Tibial artery (tissue), 4 donors: ENCODE results near the gene PTPRD.

Experiments
- DNase-seq, 2 donors: peaks; one replicate each; pipeline ENCODE4 v3.0.0-alpha.2; 2019
- H3K27ac ChIP-seq, 2 donors: fragments of 200-600 bp; sonication (generic) in 1 of 2; 1 replicate in 1 of 2; 2 replicates in 1 of 2; pipeline ENCODE4 v1.5.1; 2018 to 2019; ENCODE audit warnings: mild to moderate bottlenecking in 1 of 2
- H3K27me3 ChIP-seq, 2 donors: fragments of 200-600 bp; sonication (generic) in 1 of 2; one replicate each; pipeline versions ENCODE4 v1.5.1 to v1.6.0; 2016 to 2019
- H3K36me3 ChIP-seq, 3 donors: fragments of 200-600 bp; sonication (generic) in 2 of 3; one replicate each; pipeline ENCODE4 v1.5.1; 2016 to 2019; ENCODE audit warnings: mild to moderate bottlenecking in 2 of 3
- H3K4me1 ChIP-seq, 4 donors: fragments of 200-600 bp; sonication (generic) in 2 of 4; 1 replicate in 3 of 4; 2 replicates in 1 of 4; pipeline ENCODE4 v1.5.1; 2016 to 2019
- H3K4me3 ChIP-seq, 2 donors: fragments of 200-600 bp; sonication (generic) in 1 of 2; 1 replicate in 1 of 2; 2 replicates in 1 of 2; pipeline ENCODE4 v1.5.1; 2018 to 2019; ENCODE audit warnings: mild to moderate bottlenecking in 2 of 2
- H3K9me3 ChIP-seq, 3 donors: fragments of 200-600 bp; sonication (generic) in 1 of 3; one replicate each; pipeline ENCODE4 v1.5.1; 2016 to 2019
- intact Hi-C: fragments of 100-400 bp; cut with DNase I; formaldehyde crosslinking; loops from one replicate; pipeline ENCODE4 v1.15.0; 2023; ENCODE audit warnings: low total_unique reads
- TF ChIP-seq, protein P1 (sequence below), 2 experiments: fragments of 200-600 bp in 1 of 2; fragments of 450-650 bp in 1 of 2; IDR thresholded peaks; one replicate each; pipeline ENCODE4 v1.5.1; 2017 to 2019; ENCODE audit warnings: antibody characterized with exemption in 2 of 2, mild to moderate bottlenecking in 1 of 2, moderate library complexity in 1 of 2

PTPRD gene

DNA sequence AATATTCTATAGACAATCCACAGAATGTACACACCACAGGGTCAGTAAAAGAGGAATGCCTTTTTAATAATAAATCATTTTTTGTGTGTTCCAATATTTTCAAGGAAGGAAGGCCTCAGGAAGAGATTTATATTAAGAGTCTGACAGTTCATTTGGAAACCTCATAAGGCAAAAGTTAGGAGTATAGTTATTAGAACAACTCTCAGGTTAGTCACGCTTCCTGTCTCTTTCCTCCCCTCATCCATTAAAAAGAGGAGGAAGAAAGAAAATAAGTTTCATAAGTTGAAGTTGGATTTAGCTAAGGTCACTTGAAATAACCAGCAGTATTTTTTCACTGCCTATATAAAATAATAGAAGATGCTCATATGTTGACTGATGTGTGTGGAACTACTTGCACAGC lies 863.2 kb downstream of the PTPRD start:
- H3K4me1 ChIP-seq: peaks cover 0 to 57% (median 9%) of the 10 kb centered on the region in 4 donors
- H3K36me3 ChIP-seq: no peaks in the 10 kb centered on the region
- H3K27me3 ChIP-seq: no peaks in the 10 kb centered on the region
- TF ChIP-seq, protein P1, sequence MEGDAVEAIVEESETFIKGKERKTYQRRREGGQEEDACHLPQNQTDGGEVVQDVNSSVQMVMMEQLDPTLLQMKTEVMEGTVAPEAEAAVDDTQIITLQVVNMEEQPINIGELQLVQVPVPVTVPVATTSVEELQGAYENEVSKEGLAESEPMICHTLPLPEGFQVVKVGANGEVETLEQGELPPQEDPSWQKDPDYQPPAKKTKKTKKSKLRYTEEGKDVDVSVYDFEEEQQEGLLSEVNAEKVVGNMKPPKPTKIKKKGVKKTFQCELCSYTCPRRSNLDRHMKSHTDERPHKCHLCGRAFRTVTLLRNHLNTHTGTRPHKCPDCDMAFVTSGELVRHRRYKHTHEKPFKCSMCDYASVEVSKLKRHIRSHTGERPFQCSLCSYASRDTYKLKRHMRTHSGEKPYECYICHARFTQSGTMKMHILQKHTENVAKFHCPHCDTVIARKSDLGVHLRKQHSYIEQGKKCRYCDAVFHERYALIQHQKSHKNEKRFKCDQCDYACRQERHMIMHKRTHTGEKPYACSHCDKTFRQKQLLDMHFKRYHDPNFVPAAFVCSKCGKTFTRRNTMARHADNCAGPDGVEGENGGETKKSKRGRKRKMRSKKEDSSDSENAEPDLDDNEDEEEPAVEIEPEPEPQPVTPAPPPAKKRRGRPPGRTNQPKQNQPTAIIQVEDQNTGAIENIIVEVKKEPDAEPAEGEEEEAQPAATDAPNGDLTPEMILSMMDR (IDR thresholded peaks at IDR 0.05): no peak
- intact Hi-C loops: no loop called here
- no peaks in the 10 kb centered on the region for H3K9me3 ChIP-seq
- no peak overlapping the region for H3K27ac ChIP-seq
- no peak overlapping the region for H3K4me3 ChIP-seq
- DNase-seq: no peak

DNA sequence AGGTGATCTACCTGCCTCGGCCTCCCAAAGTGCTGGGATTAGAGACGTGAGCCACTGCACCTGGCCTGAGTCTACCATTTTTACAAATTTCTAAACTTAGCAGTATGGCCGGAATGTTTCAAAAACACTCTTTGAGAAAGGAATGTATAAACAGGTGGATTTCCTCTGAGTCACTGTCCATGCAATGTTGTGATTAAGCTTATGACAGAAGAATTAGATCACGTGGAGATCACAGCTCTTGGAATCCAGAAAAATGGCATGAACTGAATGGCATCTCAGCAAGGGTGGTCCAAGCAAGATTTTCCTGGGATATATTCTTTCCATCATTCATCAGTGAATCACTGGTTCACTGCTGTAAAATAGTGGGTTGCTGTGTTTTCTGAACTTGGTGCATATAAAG lies 865.0 kb downstream of the PTPRD start:
- Histone ChIP-seq H3K27ac (no peak overlapping the region), H3K4me1 (peaks cover 0 to 39% (median 1%) of the 10 kb centered on the region in 4 donors), H3K27me3 (no peaks in the 10 kb centered on the region), H3K9me3 (no peaks in the 10 kb centered on the region), H3K4me3 (no peak overlapping the region), H3K36me3 (no peaks in the 10 kb centered on the region)
- TF ChIP-seq, protein P1 (IDR thresholded peaks at IDR 0.05): no peak
- no peak for DNase-seq
- intact Hi-C loops: no loop called here

DNA sequence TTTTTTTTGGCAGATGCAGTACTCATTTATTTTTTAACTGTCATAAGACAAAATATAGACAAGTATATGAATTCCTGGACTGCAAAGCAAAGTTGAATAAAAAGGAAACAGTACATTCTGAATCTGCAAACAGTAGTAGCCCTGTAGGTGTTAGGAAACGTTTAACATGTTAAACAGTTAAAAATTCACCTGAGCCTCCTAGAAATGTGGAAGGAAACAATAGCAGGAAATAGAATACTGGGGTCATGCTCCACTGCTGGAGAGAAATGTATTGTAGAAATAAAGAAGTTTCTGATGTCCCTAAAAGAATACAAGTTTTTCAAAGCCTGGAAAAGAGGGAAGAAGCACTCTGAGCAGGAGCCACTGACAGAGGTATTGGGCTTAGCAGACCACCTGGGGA lies 866.0 kb downstream of the PTPRD start:
- intact Hi-C loops: no loop called here
- Histone ChIP-seq H3K36me3 (no peaks in the 10 kb centered on the region), H3K4me3 (no peak overlapping the region), H3K27ac (no peak overlapping the region), H3K9me3 (no peaks in the 10 kb centered on the region), H3K27me3 (no peaks in the 10 kb centered on the region), H3K4me1 (peaks cover 0 to 29% (median 0%) of the 10 kb centered on the region in 4 donors)
- DNase-seq: no peak
- TF ChIP-seq, protein P1 (IDR thresholded peaks at IDR 0.05): no peak

DNA sequence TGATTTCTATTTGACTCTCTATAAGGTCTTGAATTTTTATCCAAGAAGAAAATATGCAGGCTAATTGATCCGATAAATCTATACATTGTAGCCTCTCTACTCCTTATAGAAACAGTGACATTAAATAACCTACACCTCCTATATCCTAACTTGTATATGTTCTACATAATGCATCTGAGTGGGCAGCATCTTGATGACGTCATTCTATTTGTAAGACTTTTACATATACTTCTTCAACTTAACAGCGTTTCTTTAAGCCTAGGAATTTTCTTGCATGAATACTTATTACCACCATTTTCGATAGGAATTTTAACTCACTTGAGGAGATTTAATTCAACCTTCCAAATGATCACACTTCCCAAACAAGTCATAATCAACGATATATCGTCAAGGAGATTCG lies 869.0 kb downstream of the PTPRD start:
- DNase-seq: no peak
- no peak overlapping the region for H3K27ac ChIP-seq
- intact Hi-C loops: no loop called here
- no peaks in the 10 kb centered on the region for H3K9me3 ChIP-seq
- H3K27me3 ChIP-seq: no peaks in the 10 kb centered on the region
- H3K4me3 ChIP-seq: no peak overlapping the region
- TF ChIP-seq, protein P1 (IDR thresholded peaks at IDR 0.05): no peak
- peaks cover 0 to 13% (median 0%) of the 10 kb centered on the region in 4 donors for H3K4me1 ChIP-seq
- H3K36me3 ChIP-seq: no peaks in the 10 kb centered on the region

DNA sequence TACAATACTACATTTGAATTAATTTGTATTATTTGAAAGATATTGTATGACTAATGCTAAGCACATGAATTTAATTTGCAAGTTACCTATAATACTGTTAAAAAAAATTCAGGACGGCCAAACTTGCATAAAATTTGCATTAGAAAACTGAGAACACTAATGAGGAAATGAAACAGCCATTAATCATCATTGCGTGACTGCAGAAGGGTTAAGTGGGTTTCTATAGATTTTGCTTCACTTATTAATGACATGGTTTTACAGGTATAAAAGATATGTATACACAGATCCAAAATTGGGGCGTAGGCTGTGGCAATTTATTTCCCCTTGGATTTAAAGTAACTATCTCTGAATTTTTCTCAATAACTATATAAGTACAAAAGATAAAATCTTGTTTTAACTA lies 882.6 kb downstream of the PTPRD start:
- Histone ChIP-seq H3K36me3 (no peaks in the 10 kb centered on the region), H3K4me3 (no peak overlapping the region), H3K4me1 (no peaks in the 10 kb centered on the region), H3K9me3 (no peaks in the 10 kb centered on the region), H3K27ac (no peak overlapping the region), H3K27me3 (no peaks in the 10 kb centered on the region)
- TF ChIP-seq, protein P1 (IDR thresholded peaks at IDR 0.05): no peak
- DNase-seq: no peak
- intact Hi-C loops: no loop called here

DNA sequence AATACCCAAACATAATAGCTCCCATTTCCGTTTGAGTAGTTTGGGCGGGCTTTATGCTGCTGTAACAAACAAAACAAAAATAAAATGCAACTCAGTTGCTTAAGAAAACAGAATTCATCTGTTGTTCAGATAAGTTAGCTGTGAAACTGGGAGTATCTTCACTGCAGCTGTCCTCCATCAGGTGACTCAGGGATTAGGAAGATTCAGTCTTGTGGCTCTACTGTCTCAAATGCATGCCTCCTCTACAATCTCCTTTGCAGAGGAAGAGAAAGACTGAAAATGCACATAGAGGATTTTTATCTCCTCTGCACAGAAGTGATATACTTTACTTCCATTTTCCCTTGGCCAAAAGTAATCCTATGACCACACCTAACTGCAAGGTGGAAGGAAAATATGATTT lies 883.7 kb downstream of the PTPRD start:
- Histone ChIP-seq H3K27me3 (no peaks in the 10 kb centered on the region), H3K36me3 (no peaks in the 10 kb centered on the region), H3K4me1 (no peaks in the 10 kb centered on the region), H3K4me3 (no peak overlapping the region), H3K27ac (no peak overlapping the region), H3K9me3 (no peaks in the 10 kb centered on the region)
- TF ChIP-seq, protein P1 (IDR thresholded peaks at IDR 0.05): no peak
- no peak for DNase-seq
- intact Hi-C loops: no loop called here
